SU-DHL-6 (cell line): ENCODE results near the gene ANKS1B.

Experiments used
- EZH2phosphoT487 ChIP-seq: fragments of 200-600 bp; sonication (generic), shearing (Covaris generic); conservative IDR thresholded peaks from 2 replicates; pipeline ENCODE4 v1.6.1; 2018; ENCODE audit warnings: mild to moderate bottlenecking, antibody characterized with exemption, low read length, moderate library complexity, mixed read lengths
- TF ChIP-seq, protein P1 (sequence below): fragments of 200-600 bp; sonication (generic); IDR thresholded peaks from one replicate; pipeline ENCODE4 v1.5.1; 2017; ENCODE audit warnings: antibody characterized with exemption, mild to moderate bottlenecking, low read length, moderate library complexity; ENCODE audit not compliant: insufficient read depth, poor library complexity, severe bottlenecking

DNA sequence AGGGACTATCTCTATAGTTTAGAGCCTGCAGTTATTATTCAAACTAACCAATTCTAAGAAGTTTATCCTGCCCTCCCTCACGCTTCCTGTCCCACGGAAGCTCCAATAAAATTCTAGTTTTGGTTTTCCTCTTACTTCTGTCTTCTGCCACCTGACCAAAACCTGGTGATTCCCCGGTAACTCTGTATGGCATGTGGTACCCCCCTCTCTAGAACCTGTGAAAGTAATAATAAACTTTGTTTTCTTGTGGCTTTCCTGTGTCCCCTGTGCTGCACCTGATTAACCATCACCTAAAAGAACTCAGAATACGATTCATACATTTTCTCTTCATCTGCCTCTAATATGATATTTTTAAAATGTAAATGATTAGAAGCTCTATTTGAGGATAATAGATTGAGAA, 959.9 kb downstream of the ANKS1B start:
- TF ChIP-seq, protein P1, sequence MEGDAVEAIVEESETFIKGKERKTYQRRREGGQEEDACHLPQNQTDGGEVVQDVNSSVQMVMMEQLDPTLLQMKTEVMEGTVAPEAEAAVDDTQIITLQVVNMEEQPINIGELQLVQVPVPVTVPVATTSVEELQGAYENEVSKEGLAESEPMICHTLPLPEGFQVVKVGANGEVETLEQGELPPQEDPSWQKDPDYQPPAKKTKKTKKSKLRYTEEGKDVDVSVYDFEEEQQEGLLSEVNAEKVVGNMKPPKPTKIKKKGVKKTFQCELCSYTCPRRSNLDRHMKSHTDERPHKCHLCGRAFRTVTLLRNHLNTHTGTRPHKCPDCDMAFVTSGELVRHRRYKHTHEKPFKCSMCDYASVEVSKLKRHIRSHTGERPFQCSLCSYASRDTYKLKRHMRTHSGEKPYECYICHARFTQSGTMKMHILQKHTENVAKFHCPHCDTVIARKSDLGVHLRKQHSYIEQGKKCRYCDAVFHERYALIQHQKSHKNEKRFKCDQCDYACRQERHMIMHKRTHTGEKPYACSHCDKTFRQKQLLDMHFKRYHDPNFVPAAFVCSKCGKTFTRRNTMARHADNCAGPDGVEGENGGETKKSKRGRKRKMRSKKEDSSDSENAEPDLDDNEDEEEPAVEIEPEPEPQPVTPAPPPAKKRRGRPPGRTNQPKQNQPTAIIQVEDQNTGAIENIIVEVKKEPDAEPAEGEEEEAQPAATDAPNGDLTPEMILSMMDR, result no peak
- TF ChIP-seq EZH2phosphoT487, result no peak
